HG03175 (cell line): ENCODE measurements around the gene FOXO4.
A peak's percentile ranks its signal among the peaks of the same experiment; 100 is the strongest.

Source experiments
- ATAC-seq: cut with Tn5 transposase; IDR thresholded peaks from one replicate; pipeline ENCODE4 v1.9.1; 2021; ENCODE audit warnings: mild to moderate bottlenecking, moderate library complexity; ENCODE audit not compliant: unreplicated experiment

Gene FOXO4

DNA sequence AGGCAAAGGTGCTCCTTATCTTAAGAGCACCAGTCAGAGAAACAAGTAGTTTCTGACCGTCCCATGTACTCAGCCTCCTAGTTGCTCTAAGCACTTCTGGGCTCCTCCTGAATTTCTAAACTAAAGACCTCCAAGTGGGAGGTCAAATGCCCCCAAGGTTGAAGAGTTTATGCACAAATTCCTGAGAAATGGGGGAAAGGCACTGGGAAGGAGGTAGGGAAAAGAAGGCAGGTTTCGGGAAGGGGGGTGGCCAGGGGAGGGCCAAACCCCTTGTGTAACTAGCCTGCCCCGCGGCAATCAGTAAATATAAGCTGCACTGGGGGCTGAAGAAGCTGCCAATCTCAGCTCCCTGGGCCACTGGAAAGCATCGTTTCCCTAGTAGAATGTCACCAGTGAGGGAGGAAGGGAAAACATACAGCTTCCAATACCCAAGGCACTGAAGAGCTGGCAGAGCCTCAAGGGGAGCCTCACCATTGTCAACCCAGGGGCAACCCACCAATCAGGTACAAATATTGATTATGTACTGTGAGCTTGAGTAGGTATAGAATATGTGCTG lies 3.4 kb downstream of the FOXO4 start:
- no peak for ATAC-seq

DNA sequence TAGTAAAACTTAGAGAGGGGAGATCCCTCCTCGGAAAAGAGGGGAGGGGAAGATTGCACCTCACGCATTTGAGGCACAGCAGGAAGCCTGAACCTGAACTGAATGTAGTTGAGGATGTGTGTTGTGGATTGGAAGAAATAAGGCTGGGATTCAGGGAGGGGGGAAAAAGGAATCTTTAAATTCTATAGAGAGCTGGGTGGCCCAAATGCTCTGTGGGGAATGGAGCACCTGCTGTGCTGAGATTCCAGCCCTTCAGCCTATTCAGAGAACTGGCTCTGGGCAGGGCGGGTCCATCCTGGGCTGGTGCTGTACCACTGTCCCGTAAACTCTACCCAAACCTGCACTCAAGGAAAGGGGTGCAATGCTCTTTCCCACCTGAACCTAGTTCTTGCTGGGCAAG lies 4.1 kb downstream of the FOXO4 start:
- ATAC-seq: no peak

DNA sequence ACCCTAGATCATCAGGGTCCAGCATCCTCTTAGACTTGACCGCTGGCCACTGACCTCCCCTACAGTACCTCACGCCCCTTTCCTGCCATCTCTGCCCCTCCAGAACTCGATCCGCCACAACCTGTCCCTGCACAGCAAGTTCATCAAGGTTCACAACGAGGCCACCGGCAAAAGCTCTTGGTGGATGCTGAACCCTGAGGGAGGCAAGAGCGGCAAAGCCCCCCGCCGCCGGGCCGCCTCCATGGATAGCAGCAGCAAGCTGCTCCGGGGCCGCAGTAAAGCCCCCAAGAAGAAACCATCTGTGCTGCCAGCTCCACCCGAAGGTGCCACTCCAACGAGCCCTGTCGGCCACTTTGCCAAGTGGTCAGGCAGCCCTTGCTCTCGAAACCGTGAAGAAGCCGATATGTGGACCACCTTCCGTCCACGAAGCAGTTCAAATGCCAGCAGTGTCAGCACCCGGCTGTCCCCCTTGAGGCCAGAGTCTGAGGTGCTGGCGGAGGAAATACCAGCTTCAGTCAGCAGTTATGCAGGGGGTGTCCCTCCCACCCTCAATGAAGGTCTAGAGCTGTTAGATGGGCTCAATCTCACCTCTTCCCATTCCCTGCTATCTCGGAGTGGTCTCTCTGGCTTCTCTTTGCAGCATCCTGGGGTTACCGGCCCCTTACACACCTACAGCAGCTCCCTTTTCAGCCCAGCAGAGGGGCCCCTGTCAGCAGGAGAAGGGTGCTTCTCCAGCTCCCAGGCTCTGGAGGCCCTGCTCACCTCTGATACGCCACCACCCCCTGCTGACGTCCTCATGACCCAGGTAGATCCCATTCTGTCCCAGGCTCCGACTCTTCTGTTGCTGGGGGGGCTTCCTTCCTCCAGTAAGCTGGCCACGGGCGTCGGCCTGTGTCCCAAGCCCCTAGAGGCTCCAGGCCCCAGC lies 5.2 kb downstream of the FOXO4 start:
- ATAC-seq: no peak

DNA sequence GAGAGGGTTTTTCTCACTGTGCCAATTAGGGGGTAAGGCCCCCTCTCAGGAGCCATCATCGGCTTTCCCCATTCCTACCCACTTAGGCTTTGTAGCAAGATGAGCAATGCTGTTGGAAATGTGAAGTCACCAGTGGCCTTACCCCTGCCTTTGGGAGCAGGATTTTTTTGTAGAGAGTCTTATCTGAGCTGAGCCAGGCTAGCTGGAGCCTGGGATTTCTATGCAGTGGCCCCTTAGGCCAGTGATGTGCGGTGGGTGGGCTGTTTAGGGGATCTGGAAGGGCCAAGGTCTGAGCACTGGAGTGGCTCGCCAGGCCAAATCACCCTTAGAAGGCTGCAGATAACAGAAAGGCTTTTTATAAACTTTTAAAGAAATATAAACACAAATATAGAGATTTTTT lies 6.6 kb downstream of the FOXO4 start:
- ATAC-seq: no peak

DNA sequence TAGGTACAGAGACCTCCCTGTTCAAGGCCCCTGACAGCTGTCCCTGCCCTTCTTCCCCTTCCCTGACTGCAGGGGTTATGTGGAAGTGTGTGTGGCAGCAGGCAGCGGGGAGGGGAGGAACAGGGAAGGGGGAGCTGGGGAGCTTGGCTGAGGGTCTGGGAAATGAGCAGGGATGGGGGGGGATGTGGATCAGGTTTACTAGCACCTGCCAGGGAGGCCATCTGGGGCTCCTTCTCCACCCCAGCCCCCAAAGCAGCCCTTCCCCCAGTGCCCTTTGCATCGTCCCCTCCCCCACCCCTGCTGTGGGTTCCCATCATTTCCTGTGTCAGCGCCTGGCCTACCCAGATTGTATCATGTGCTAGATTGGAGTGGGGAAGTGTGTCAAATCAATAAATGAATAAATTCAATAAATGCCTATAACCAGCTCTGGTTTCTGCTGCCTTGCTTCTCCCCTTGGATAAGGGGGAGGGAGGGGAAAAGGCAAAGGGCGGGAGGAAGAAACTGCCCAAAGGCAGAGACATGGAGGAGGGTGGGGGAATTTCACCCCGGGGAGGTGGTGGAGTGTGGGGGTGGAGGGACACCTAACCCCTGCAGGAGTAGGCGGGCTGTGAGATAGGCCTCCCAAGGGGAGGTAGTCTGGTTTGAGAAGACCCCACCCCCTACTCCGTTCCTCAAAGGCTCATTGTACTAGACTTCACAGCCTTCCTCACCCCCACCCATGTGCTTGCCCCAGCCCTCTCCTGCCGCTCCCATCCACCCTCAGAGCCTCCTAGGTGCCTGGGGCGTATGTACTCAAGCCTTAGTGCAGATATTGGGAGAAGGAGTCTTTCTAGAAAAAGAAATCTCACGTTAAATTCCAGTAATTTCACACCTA lies 7.7 kb downstream of the FOXO4 start:
- ATAC-seq: no peak

DNA sequence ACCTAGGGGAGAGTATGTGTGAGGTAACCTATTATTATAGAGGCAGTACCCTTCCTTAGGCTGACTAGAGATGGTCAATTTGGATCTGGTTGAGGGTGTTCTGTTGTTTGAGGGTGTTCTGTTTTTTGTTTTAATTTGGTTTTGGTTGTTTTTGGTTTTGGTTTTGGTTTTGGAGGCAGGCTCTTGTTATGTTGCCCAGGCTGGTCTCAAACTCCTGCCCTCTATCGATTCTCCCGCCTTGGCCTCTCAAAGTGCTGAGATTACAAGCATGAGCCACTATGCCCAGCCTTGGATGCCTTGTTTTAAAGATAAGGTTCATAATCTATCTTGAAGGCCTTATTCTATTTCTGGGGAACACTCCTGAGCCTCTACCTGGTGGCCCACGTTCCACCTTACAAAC lies 10.0 kb downstream of the FOXO4 start:
- no peak for ATAC-seq

DNA sequence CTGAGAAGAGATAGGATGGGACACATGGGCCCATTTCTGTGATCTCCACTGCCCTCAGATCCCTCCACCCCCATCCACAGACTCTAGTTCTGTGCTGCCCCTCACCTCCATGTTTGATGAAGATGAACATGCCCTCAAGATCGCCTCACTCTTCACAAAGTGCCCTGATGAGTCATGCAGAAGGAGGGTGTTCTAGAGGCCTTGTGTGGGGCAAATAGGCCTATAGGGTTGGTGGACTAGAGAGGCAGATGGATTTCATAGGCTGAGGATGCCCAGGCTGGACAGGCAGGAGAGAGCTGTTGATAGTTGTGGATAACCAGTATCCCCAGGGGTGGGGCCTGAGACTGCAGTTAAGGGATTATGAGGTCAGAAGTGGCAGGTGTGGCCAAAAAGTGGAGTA lies 10.8 kb downstream of the FOXO4 start, which contains the start of gene CXorf65:
Gene CXorf65 (minus strand): TSS at position 314 of the 400 bp plus-strand sequence. CDS start 184 bp downstream, at position 130.
- ATAC-seq: no peak

DNA sequence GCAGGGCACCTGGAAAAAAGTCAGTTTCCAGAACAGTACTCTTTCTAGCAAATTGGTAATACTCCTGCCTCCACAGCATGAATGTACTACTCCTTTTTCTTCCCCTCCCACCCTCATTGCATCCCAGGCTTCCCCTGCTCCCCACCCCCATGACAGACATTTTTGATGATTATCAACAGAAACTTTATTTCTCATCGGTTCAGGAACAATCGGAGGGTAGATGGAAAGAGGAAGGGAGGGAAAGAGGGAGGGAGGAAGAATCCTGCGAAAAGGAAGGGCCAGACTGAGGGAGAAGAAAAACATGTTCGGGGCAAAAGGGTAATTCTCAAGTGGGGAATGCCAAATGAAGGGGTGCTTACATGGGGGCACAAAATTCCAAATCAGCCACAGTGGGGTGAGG lies 11.6 kb downstream of the FOXO4 start:
- no peak for ATAC-seq

DNA sequence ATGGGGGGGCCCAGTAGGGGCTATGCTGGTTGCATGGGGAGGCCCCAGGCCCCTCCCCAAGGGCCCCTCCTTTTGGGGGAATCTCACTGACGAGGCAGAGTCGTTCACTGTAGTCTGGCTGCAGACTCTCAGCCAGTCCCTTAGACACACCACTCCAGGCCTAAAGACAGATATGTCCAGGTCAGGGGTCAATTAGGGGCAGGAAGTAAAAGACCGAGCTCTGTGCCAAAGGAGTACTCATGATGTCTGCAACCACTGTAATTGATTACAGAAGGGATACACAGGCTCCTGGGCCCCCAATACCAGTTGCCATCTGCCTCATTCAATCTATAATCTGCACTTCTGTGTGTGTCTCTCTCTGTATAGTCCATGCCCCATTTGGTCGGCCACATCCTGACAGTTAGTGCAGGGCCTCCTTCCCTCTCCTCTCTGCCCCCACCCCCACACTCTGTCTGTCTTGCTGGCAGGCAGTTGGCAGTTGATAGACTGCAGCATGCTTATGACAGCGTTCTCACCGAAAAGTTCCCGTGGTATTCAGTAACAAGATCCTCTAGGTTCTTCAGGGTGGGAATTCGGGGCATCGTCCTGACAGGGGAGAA lies 12.2 kb downstream of the FOXO4 start:
- no peak for ATAC-seq

DNA sequence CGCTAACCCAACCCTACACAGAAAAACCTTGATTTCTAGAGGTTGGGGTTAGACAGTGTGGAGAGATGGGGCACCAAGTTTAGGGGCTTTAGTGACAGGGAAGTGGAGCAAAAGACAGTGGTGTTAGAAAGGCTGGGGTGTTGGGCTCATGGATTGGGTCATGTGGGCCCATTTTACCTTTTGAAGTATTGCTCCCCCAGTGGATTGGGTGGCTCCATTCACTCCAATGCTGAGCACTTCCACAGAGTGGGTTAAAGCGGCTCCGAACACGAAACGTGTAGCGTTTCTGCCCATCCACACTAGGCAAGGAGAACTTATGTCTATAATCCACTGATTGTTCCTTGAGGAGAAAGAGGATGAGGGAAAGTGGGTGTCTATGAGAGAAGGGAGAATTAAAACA lies 13.4 kb downstream of the FOXO4 start:
- no peak for ATAC-seq

DNA sequence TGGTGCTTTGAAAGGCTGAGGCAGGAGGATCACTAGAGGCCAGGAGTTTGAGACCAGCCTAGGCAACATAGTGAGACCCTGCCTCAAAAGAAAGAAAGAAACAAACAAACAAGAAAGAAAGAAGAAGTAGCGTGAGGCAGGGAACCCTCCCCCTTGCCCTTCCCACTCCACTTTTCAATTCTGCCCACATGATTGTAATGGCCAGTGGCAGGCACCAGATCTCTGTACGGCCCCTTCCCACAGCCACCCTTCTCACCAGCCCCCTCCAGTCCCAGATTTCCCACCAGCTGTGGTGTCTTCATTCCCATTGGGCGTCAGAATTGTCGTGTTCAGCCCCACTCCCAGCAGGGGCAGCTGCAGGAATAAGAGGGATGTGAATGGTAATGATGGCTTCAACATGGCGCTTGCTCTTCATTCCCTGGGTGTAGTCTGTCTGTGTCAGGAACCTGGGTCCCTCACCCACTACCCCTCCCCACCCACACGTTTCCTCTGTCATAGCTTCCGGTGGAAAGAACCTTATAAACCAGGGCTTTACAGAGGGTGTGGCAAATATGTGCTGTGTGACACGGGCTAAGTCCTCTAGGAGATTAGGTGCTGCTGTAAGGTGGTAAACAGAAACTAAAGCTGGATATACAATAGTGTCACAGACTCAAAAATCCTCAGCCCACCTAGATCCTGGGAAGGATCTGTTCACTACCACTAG lies 15.6 kb downstream of the FOXO4 start, which contains the start of gene IL2RG:
Gene IL2RG (minus strand): TSS at position 437 of the 703 bp plus-strand sequence. CDS start 38 bp downstream, at position 399.
- ATAC-seq: peak; percentile 89

DNA sequence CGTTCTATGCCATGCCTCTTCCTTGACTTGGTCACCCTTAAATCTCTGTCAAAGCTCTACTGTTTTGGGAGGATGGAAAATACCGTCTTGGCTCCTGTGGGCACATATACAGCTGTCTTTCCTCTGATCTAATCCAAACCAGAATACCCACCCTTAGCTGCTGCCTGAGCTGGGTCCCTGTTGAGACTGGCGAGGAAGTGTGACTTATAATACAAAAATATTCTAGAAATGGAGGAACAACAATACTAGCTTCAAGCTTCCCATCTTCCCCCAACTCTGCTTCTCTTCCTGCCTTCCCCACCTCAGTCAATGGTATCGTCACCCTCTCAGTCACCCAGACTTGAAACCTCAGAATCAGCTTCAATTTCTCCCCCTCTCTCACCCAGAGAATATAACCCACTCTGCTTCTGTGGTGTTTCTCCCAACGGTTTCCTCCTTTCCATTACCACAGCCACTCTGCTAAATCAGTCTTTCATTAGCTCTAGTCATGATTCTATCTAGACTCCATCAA lies 16.3 kb downstream of the FOXO4 start:
- peak; percentile 20 for ATAC-seq

DNA sequence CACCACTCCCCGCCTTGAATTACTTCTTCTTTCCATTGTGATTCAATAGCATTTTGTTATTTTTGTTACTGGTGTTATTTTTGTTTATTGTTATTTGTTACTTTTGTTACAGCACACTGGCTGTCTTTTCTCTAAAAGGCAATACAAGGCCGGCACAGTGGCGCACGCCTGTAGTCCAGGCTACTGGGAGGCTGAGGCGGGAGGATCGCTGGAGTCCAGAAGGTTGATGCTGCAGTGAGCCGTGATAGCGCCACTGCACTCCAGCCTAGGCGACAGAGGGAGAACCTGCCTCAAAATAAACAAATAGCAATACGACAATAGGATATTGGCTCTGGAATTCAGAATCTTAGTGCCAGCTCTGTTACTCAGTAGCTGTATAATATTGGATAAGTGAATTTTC lies 21.7 kb downstream of the FOXO4 start:
- no peak for ATAC-seq

DNA sequence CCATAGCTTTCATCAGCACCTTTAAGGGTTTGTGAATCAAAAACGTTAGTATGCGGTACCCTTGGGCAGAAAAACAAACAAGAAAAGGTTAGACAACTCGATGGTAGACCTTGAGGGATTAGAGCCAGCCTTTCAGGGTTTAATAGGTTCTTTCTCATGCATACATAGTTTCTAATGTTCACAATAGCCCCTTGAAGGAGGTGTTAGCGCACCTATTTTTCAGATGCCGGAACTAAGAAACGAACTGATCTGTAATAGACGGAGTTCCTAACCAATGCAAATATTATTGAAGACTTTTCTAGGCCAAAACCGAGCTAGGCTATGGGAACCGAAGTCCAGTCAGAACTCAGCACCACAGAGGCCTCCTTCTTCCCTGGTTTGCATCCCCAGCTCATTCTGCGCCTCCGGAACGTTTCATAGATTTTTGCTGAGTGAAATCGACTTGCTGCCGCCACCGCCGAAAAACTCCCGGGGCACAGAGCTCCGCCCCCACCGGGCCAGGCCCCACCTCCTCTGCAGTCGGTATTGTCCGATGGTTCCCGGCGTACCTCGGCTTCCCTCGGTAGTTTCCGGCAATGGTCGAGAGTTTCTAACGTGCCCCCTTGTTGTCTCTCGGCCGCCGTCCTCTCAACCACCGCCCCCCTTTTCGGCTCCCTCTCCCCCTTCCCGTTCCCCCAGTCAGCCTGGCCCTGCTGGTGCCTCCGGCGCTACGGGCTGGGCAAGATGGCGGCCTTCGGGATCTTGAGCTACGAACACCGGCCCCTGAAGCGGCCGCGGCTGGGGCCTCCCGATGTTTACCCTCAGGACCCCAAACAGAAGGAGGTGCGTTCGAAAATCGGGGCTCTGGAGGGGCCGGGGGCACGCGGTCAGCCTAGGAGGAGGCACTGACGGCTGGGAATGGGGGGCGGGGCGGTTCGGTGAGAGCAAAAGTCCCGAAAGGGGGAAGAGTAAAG lies 22.7 kb downstream of the FOXO4 start, which contains the start of gene MED12:
Gene MED12 (plus strand): TSS at position 565 of the 953 bp plus-strand sequence. CDS start 159 bp downstream, at position 724.
- ATAC-seq: peak; percentile 94

DNA sequence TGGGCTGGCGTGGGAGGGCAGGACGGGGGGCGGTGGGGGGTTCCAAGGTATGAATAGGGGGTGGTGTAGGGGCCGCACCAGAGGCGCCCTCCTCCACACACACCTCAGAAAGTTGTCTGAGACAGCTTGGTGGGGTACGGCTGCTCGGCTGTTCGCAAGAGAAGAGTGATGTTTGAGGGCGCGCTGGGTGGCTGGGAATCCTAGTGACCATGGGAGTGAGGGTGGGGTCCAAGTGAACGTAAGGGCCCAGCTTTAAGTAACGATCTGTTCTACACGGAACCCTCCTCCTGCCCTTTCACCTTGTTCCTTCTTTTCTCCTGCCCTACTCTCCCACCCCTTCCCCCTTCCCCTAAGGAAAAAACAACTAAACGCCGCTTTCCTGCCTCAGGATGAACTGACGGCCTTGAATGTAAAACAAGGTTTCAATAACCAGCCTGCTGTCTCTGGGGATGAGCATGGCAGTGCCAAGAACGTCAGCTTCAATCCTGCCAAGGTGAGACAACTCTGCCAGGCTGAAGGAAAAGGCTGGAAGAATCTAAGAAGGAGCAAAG lies 23.4 kb downstream of the FOXO4 start:
- ATAC-seq: peak; percentile 17

DNA sequence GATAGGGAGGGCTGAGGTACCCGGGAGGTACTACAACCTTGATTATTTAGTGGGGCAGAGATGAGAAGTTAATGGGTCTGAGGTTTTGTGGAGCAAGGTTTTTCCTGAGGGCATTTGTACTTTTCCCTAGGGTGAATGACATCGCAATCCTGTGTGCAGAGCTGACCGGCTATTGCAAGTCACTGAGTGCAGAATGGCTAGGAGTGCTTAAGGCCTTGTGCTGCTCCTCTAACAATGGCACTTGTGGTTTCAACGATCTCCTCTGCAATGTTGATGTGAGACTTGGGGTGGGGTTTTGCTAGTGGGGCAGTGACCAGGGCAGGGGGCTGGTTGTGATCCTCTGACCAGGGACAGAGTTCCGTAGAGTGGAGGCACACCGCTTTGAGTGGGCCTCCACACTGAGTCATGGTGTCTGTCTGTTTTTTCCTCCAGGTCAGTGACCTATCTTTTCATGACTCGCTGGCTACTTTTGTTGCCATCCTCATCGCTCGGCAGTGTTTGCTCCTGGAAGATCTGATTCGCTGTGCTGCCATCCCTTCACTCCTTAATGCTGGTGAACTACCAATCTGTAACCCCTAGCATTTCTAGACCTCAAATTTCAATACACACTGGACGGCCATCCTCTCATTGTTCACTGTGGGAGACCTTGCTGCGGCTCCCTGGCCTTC lies 32.6 kb downstream of the FOXO4 start:
- ATAC-seq: no peak

DNA sequence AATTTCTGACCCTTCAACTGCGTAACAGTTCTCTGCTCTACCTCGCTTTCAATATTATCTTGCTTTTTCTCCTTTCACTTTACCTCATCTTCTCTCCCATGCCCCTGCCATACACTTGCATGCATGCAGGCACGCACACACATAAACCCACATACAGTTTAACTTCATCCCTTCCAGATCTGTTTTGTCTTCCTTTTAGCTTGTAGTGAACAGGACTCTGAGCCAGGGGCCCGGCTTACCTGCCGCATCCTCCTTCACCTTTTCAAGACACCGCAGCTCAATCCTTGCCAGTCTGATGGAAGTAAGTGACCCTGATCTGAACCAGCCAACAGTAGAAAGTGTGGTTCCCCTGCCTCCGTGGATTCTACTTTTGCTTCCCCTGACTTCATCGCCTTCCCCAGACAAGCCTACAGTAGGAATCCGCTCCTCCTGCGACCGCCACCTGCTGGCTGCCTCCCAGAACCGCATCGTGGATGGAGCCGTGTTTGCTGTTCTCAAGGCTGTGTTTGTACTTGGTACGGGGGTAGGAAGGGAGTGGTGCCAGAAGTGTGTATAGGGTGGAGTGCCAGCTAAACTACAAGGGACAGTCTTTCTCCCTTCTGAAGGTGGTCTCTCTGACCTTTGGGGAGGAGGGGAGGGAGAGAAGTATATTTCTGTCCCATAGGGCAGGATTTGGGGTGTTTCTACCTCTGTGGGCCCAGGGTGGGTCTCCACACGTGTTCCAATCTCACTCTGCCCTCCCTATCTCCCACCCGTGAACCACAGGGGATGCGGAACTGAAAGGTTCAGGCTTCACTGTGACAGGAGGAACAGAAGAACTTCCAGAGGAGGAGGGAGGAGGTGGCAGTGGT lies 33.5 kb downstream of the FOXO4 start:
- no peak for ATAC-seq
